HCT116 (cell line): ENCODE results near the gene PNMA6E. TPM values are rescaled to one million over a fixed set of nuclear protein-coding genes. Genes with fewer than 3 reads are reported as not detected.

Source experiments
- ATAC-seq: fragments of 200-7000 bp; cut with Tn5 transposase; 2 replicates; pipeline ENCODE4 v1.9.1; 2020; ENCODE audit warnings: mild to moderate bottlenecking, moderate library complexity
- BruUV-seq: library from RNA; stranded (reverse); fragments of 400-500 nt; replicated peaks from 2 replicates; lab custom pipeline; 2021; lab: Mats Ljungman, UMichigan
- CTCF ChIA-PET: fragments of 300-600 bp; sonication (Branson Sonifier 250); formaldehyde crosslinking; loops from one replicate; lab custom pipeline; 2021; ENCODE audit warnings: antibody characterized with exemption; lab: Charles Lee
- POLR2A ChIA-PET: fragments of 300-600, 350-600 bp; sonication (Branson Sonifier 250); formaldehyde crosslinking; loops from one replicate; lab custom pipeline; 2021; ENCODE audit warnings: antibody characterized with exemption; lab: Charles Lee
- RAD21 ChIA-PET, 2 experiments: fragments of 300-600 bp; sonication (Branson Sonifier 250); formaldehyde crosslinking; loops; one replicate each; lab custom pipeline; 2023; ENCODE audit warnings: low total read pairs in 2 of 2; ENCODE audit not compliant: uncharacterized antibody in 2 of 2, unreplicated experiment in 2 of 2, low non-redundant PET in 1 of 2; lab: Charles Lee
- DNase-seq: peaks from one replicate; pipeline ENCODE4 v3.0.0-alpha.2; 2010; ENCODE audit warnings: low read depth, low spot score
- H2AFZ ChIP-seq: fragments of 200-600 bp; shearing (Covaris generic), sonication (generic); 2 replicates; pipeline ENCODE4 v1.6.1; 2017; ENCODE audit warnings: low read depth, mixed run types, mixed read lengths, antibody characterized with exemption, low read length; ENCODE audit not compliant: poor library complexity, severe bottlenecking
- H3K27ac ChIP-seq: 2 replicates; pipeline ENCODE4 v1.5.1; 2012; ENCODE audit warnings: low read depth, low read length
- H3K27me3 ChIP-seq: fragments of 200-600 bp; sonication (generic); 2 replicates; pipeline ENCODE4 v1.6.1; 2016; ENCODE audit warnings: mixed run types, low read length, mixed read lengths; ENCODE audit not compliant: insufficient read depth
- H3K36me3 ChIP-seq, 2 experiments: fragments of 200-500 bp in 1 of 2; fragments of 200-600 bp in 1 of 2; sonication (Bioruptor generic) in 1 of 2; sonication (generic) in 1 of 2; 2 replicates each; pipeline versions ENCODE4 v1.5.1 to v1.6.1; 2014 to 2016; ENCODE audit warnings: low read length in 2 of 2, inconsistent platforms in 1 of 2, mixed read lengths in 1 of 2, mixed run types in 1 of 2; ENCODE audit not compliant: insufficient read depth in 2 of 2, control insufficient read depth in 1 of 2
- H3K4me1 ChIP-seq, 2 experiments: fragments of 200-600 bp in 1 of 2; sonication (generic) in 1 of 2; 2 replicates each; pipeline versions ENCODE4 v1.5.1 to v1.6.1; 2012 to 2017; ENCODE audit warnings: low read length in 2 of 2, inconsistent platforms in 1 of 2, mild to moderate bottlenecking in 1 of 2, mixed read lengths in 1 of 2, mixed run types in 1 of 2, moderate library complexity in 1 of 2; ENCODE audit not compliant: insufficient read depth in 2 of 2, control insufficient read depth in 1 of 2
- H3K4me2 ChIP-seq: fragments of 200-600 bp; sonication (generic); 2 replicates; pipeline ENCODE4 v1.6.1; 2017; ENCODE audit warnings: mixed run types, low read length, mixed read lengths
- H3K4me3 ChIP-seq, 2 experiments: fragments of 200-600 bp in 1 of 2; sonication (generic) in 1 of 2; replicated peaks in 1 of 2; 2 replicates each; pipeline ENCODE4 v1.5.1; 2011 to 2016; ENCODE audit warnings: low read length in 2 of 2, control low read depth in 1 of 2, low read depth in 1 of 2, mild to moderate bottlenecking in 1 of 2, mixed read lengths in 1 of 2, mixed run types in 1 of 2
- H3K79me2 ChIP-seq: fragments of 200-600 bp; sonication (generic); 2 replicates; pipeline ENCODE4 v1.6.1; 2017; ENCODE audit warnings: mild to moderate bottlenecking, mixed run types, low read length, moderate library complexity, mixed read lengths; ENCODE audit not compliant: insufficient read depth
- H3K9ac ChIP-seq: fragments of 200-600 bp; sonication (generic); 2 replicates; pipeline ENCODE4 v1.6.1; 2016; ENCODE audit warnings: low read length, mixed read lengths
- H3K9me2 ChIP-seq: fragments of 200-600 bp; sonication (generic), shearing (Covaris generic); 2 replicates; pipeline ENCODE4 v1.6.1; 2017; ENCODE audit warnings: mixed run types, mild to moderate bottlenecking, moderate library complexity; ENCODE audit not compliant: insufficient read depth
- H3K9me3 ChIP-seq, 2 experiments: fragments of 200-500 bp in 1 of 2; fragments of 200-600 bp in 1 of 2; sonication (Bioruptor generic) in 1 of 2; sonication (generic) in 1 of 2; 2 replicates each; pipeline ENCODE4 v1.6.1; 2014 to 2017; ENCODE audit warnings: low read length in 2 of 2, mixed read lengths in 2 of 2, inconsistent platforms in 1 of 2, low read depth in 1 of 2, mild to moderate bottlenecking in 1 of 2, mixed run types in 1 of 2, moderate library complexity in 1 of 2; ENCODE audit not compliant: control insufficient read depth in 1 of 2, insufficient read depth in 1 of 2
- H4K20me1 ChIP-seq: fragments of 200-600 bp; sonication (generic), shearing (Covaris generic); 2 replicates; pipeline ENCODE4 v1.6.1; 2017; ENCODE audit warnings: mixed run types, mild to moderate bottlenecking, moderate library complexity; ENCODE audit not compliant: insufficient read depth
- ATF3 ChIP-seq: IDR thresholded peaks from 2 replicates; pipeline ENCODE4 v1.6.1; 2012
- CBX3 ChIP-seq: IDR thresholded peaks from 2 replicates; pipeline ENCODE4 v1.6.1; 2012; ENCODE audit warnings: low read depth
- CEBPB ChIP-seq: IDR thresholded peaks from 2 replicates; pipeline ENCODE4 v1.6.1; 2012; ENCODE audit warnings: low read depth
- CTCF ChIP-seq, 3 experiments: fragments of 200-600 bp in 1 of 3; sonication (generic) in 1 of 3; IDR thresholded peaks in 2 of 3; conservative IDR thresholded peaks in 1 of 3; 2 replicates each; pipeline ENCODE4 v1.5.1; 2012 to 2017; ENCODE audit warnings: low read depth in 2 of 3, low read length in 2 of 3, antibody characterized with exemption in 1 of 3, borderline replicate concordance in 1 of 3, control low read depth in 1 of 3, mild to moderate bottlenecking in 1 of 3, mixed read lengths in 1 of 3, mixed run types in 1 of 3, moderate library complexity in 1 of 3; ENCODE audit not compliant: insufficient read depth in 1 of 3
- EGR1 ChIP-seq: IDR thresholded peaks from 2 replicates; pipeline ENCODE4 v1.6.1; 2012; ENCODE audit warnings: low read depth
- EZH2 ChIP-seq: fragments of 200-600 bp; sonication (generic); IDR thresholded peaks from 2 replicates; pipeline ENCODE4 v1.6.1; 2017; ENCODE audit warnings: antibody characterized with exemption, mixed run types
- MAX ChIP-seq: IDR thresholded peaks from 2 replicates; pipeline ENCODE4 v1.6.1; 2012
- POLR2A ChIP-seq: IDR thresholded peaks from 2 replicates; pipeline ENCODE4 v1.7.0; 2011; ENCODE audit warnings: borderline replicate concordance; ENCODE audit not compliant: insufficient read depth, insufficient read length; ENCODE audit errors: extremely low read depth
- POLR2AphosphoS5 ChIP-seq: IDR thresholded peaks from 2 replicates; pipeline ENCODE4 v1.6.1; 2011; ENCODE audit warnings: mild to moderate bottlenecking, low read depth, low read length, moderate library complexity
- RAD21 ChIP-seq: IDR thresholded peaks from 2 replicates; pipeline ENCODE4 v1.6.1; 2012; ENCODE audit warnings: low read depth, mild to moderate bottlenecking
- REST ChIP-seq: IDR thresholded peaks from 2 replicates; pipeline ENCODE4 v1.6.1; 2012; ENCODE audit warnings: low read depth
- SIN3A ChIP-seq: IDR thresholded peaks from 2 replicates; pipeline ENCODE4 v1.6.1; 2012; ENCODE audit warnings: low read depth
- SP1 ChIP-seq: IDR thresholded peaks from 2 replicates; pipeline ENCODE4 v1.6.1; 2012; ENCODE audit warnings: low read depth
- SRF ChIP-seq: IDR thresholded peaks from 2 replicates; pipeline ENCODE4 v1.6.1; 2012; ENCODE audit warnings: low read depth
- YY1 ChIP-seq: IDR thresholded peaks from 2 replicates; pipeline ENCODE4 v1.6.1; 2011; ENCODE audit warnings: low read length, low read depth, moderate library complexity, mild to moderate bottlenecking; ENCODE audit not compliant: insufficient replicate concordance; ENCODE audit errors: extremely low read depth
- ZNF274 ChIP-seq: fragments of 200-500 bp; sonication (Bioruptor generic); IDR thresholded peaks from 2 replicates; pipeline ENCODE4 v1.6.1; 2014; ENCODE audit warnings: mild to moderate bottlenecking, low read depth, low read length, inconsistent platforms
- intact Hi-C: fragments of 100-400 bp; cut with micrococcal nuclease; formaldehyde crosslinking; loops from 2 replicates; pipeline ENCODE4 v1.10.0; 2022
- total RNA-seq: library from RNA; stranded (reverse); gene quantifications from one replicate; pipeline ENCODE4 v1.2.1, GENCODE V29; 2021; ENCODE audit not compliant: unreplicated experiment

The PNMA6E gene
- total RNA-seq, 1 experiment from 2014 or later, result not detected

- no peak overlapping the region for H3K4me3 ChIP-seq
- no TSS peak for BruUV-seq
- H3K36me3 ChIP-seq, result no peaks in the 10 kb centered on the region
- no peaks in the 10 kb centered on the region for H3K9me3 ChIP-seq
- H3K4me1 ChIP-seq, result no peaks in the 10 kb centered on the region
- DNase-seq, result no peak
- CTCF ChIA-PET, result no interaction called here
- H4K20me1 ChIP-seq, result no peaks in the 10 kb centered on the region
- peaks cover 4% of the 10 kb centered on the region; the same call in 1 of the 2 replicates for H3K27me3 ChIP-seq
- no peak for ATAC-seq
- no peak overlapping the region for H3K4me2 ChIP-seq
- no peak overlapping the region for H2AFZ ChIP-seq
- H3K79me2 ChIP-seq, result no peaks in the 10 kb centered on the region
- intact Hi-C loops, result no loop called here
- RAD21 ChIA-PET, result no interaction called here
- no peaks in the 10 kb centered on the region for H3K9me2 ChIP-seq
- no peak overlapping the region for H3K9ac ChIP-seq
- H3K27ac ChIP-seq, result no peak overlapping the region
- POLR2A ChIA-PET, result no interaction called here
- TF ChIP-seq SP1 (no peak), POLR2AphosphoS5 (no peak), ATF3 (no peak), CEBPB (no peak), POLR2A (no peak), ZNF274 (no peak), EGR1 (no peak), RAD21 (no peak), YY1 (no peak), MAX (no peak), EZH2 (no peak), SRF (no peak), CTCF (IDR thresholded peaks at IDR 0.05 in 2 of 3, conservative IDR thresholded peaks at IDR 0.05 in 1 of 3; ENCODE audit: borderline replicate concordance in 1 of 3, insufficient read depth in 1 of 3, low read depth in 2 of 3, low read length in 2 of 3) (no peak), CBX3 (no peak), REST (no peak), SIN3A (no peak)
Measured at GRCh38 chrX:153365670-153366069, 35.5 kb downstream of the PNMA6E start.
